Activated naive CD8-positive, alpha-beta T cell treated with anti-CD3 and anti-CD28 coated beads, Interleukin-2, amount 50 U/mL, for 24 hours (primary cell): ENCODE results near the gene CARD8.
A peak's percentile ranks its signal among the peaks of the same experiment; 100 is the strongest.

Experiments used
- ATAC-seq: fragments of 150-1000 bp; cut with Tn5 transposase; one replicate; pipeline ENCODE4 v1.10.0; 2021
- DNase-seq: peaks from one replicate; pipeline ENCODE4 v3.0.0; 2021
- H3K27ac Mint-ChIP-seq: one replicate; pipeline ENCODE4 v1.8.0; 2021; ENCODE audit warnings: mild to moderate bottlenecking, mixed read lengths
- H3K27me3 Mint-ChIP-seq: one replicate; pipeline ENCODE4 v1.8.0; 2021; ENCODE audit warnings: mixed read lengths
- H3K36me3 Mint-ChIP-seq: one replicate; pipeline ENCODE4 v1.8.0; 2021; ENCODE audit warnings: low read depth, mixed read lengths
- H3K4me1 Mint-ChIP-seq: one replicate; pipeline ENCODE4 v1.8.0; 2021; ENCODE audit warnings: mixed read lengths
- H3K4me3 Mint-ChIP-seq: one replicate; pipeline ENCODE4 v1.8.0; 2021; ENCODE audit warnings: mild to moderate bottlenecking, moderate library complexity, mixed read lengths
- H3K9me3 Mint-ChIP-seq: one replicate; pipeline ENCODE4 v1.8.0; 2021; ENCODE audit warnings: mixed read lengths

The CARD8 gene

GRCh38 chr19:48186015-48186414 is 69.7 kb downstream of the CARD8 start:
- Mint-ChIP-seq H3K4me3 (no peak overlapping the region), H3K27ac (no peak overlapping the region), H3K27me3 (no peaks in the 10 kb centered on the region), H3K36me3 (peaks cover 33% of the 10 kb centered on the region), H3K9me3 (peaks cover 7% of the 10 kb centered on the region), H3K4me1 (peaks cover 6% of the 10 kb centered on the region)
- no peak for ATAC-seq
- no peak for DNase-seq

DNA sequence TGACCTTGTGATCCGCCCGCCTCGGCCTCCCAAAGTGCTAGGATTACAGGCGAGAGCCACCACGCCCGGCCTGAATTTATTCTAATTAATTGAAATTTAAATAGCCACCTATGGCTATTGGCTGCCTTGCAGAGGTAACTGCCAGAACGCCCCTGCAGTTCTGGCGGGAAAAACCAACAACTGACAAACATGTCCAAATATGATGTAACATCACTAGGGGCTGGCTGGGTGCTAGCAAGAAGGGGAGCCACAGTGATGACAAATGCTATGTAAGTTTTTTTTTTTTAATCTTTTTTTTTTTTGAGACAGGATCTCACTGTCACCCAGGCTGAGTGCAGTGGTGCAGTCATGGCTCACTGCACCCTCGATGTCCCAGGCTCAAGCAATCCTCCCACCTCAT is 72.4 kb downstream of the CARD8 start:
- Mint-ChIP-seq H3K4me3 (no peak overlapping the region), H3K27me3 (no peaks in the 10 kb centered on the region), H3K9me3 (peaks cover 8% of the 10 kb centered on the region), H3K27ac (no peak overlapping the region), H3K4me1 (no peaks in the 10 kb centered on the region), H3K36me3 (peaks cover 26% of the 10 kb centered on the region)
- DNase-seq (no peak), ATAC-seq (no peak)

GRCh38 chr19:48182434-48182833 is 73.3 kb downstream of the CARD8 start:
- no peak overlapping the region for H3K4me3 Mint-ChIP-seq
- H3K4me1 Mint-ChIP-seq: no peaks in the 10 kb centered on the region

GRCh38 chr19:48181505-48181904 is 74.2 kb downstream of the CARD8 start:
- no peaks in the 10 kb centered on the region for H3K4me1 Mint-ChIP-seq
- no peak overlapping the region for H3K4me3 Mint-ChIP-seq

More at GRCh38 chr19:48182434-48182833, 73.3 kb downstream of the CARD8 start:
- peaks cover 22% of the 10 kb centered on the region for H3K36me3 Mint-ChIP-seq
- ATAC-seq (no peak), DNase-seq (no peak)
- H3K27ac Mint-ChIP-seq: no peak overlapping the region
- peaks cover 8% of the 10 kb centered on the region for H3K9me3 Mint-ChIP-seq
- H3K27me3 Mint-ChIP-seq: no peaks in the 10 kb centered on the region

GRCh38 chr19:48176226-48176625 is 79.5 kb downstream of the CARD8 start:
- no peak for DNase-seq
- ATAC-seq: no peak

More at GRCh38 chr19:48181505-48181904, 74.2 kb downstream of the CARD8 start:
- ATAC-seq (no peak), DNase-seq (no peak)
- Mint-ChIP-seq H3K9me3 (peaks cover 8% of the 10 kb centered on the region), H3K27ac (no peak overlapping the region), H3K27me3 (no peaks in the 10 kb centered on the region), H3K36me3 (peaks cover 26% of the 10 kb centered on the region)

GRCh38 chr19:48175578-48175977 is 80.1 kb downstream of the CARD8 start:
- no peak for ATAC-seq
- Mint-ChIP-seq H3K27me3 (no peaks in the 10 kb centered on the region), H3K27ac (no peak overlapping the region), H3K36me3 (peaks cover 37% of the 10 kb centered on the region), H3K4me1 (peaks cover 16% of the 10 kb centered on the region), H3K4me3 (no peak overlapping the region), H3K9me3 (no peaks in the 10 kb centered on the region)
- no peak for DNase-seq

More at GRCh38 chr19:48176226-48176625, 79.5 kb downstream of the CARD8 start:
- H3K4me1 Mint-ChIP-seq: peaks cover 11% of the 10 kb centered on the region
- no peaks in the 10 kb centered on the region for H3K27me3 Mint-ChIP-seq
- H3K4me3 Mint-ChIP-seq: no peak overlapping the region
- H3K9me3 Mint-ChIP-seq: peaks cover 2% of the 10 kb centered on the region
- H3K36me3 Mint-ChIP-seq: peaks cover 35% of the 10 kb centered on the region
- H3K27ac Mint-ChIP-seq: no peak overlapping the region

DNA sequence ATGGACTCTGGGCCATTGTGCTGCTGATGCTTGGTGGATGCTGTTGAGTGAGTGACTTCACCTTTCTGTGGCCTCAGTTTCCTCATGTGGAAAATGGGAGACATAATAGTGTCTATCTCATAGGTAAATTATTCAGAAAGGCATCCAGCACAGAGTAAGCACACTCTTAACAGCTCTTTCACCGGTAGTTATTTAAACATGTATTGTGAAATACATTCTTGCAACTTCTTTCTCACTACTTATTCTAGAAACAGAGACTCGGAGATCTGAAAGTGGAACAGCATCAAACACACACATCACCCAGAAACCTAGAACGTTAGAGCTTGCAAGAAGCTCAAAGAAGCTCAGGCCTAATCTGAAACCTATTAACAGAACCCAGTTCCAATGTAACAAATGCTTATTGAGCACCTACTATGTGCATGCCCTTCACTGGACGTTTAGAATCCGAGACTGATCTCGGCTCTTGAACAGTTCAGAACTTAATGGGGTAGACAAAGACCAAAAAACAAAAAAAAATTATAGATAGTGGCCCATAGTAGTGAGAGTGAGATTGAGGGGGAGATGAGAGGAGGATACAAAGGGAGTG is 81.2 kb downstream of the CARD8 start:
- Mint-ChIP-seq H3K4me1 (peaks cover 16% of the 10 kb centered on the region), H3K9me3 (no peaks in the 10 kb centered on the region), H3K4me3 (no peak overlapping the region)

DNA sequence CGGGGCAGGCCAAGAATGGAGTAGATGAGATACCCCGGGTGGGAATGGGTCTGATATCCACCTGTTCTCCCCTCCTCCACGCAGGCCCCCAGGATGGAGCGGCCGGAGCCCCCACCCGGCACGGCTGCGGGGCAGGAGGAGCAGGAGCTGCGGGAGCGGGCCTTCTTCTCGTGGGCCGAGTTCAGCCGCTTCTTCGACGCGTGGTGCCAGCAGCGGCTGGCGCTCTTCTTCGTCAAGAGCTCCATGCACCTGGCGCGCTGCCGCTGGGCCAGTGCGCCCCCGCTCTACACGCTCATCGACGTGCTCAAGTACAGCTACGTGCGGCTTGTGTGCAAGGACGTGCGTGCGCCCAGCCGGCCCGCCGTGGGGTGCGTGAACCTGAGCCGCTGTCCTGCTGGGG is 84.0 kb downstream of the CARD8 start:
- H3K4me1 Mint-ChIP-seq: peaks cover 24% of the 10 kb centered on the region

More for the DNA sequence above, 81.2 kb downstream of the CARD8 start:
- Mint-ChIP-seq H3K27me3 (no peaks in the 10 kb centered on the region), H3K36me3 (peaks cover 33% of the 10 kb centered on the region), H3K27ac (no peak overlapping the region)
- DNase-seq (no peak), ATAC-seq (no peak)

GRCh38 chr19:48170817-48171347 is 84.8 kb downstream of the CARD8 start:
- peak overlapping the region; percentile 88 for H3K4me3 Mint-ChIP-seq
- peaks cover 27% of the 10 kb centered on the region for H3K36me3 Mint-ChIP-seq
- ATAC-seq (peak; percentile 4), DNase-seq (no peak)
- peak overlapping the region; percentile 97 for H3K27ac Mint-ChIP-seq
- peaks cover 24% of the 10 kb centered on the region for H3K4me1 Mint-ChIP-seq
- no peaks in the 10 kb centered on the region for H3K27me3 Mint-ChIP-seq
- no peaks in the 10 kb centered on the region for H3K9me3 Mint-ChIP-seq

More for the DNA sequence above, 84.0 kb downstream of the CARD8 start:
- Mint-ChIP-seq H3K27me3 (no peaks in the 10 kb centered on the region), H3K9me3 (no peaks in the 10 kb centered on the region), H3K4me3 (peak overlapping the region; percentile 88), H3K27ac (no peak overlapping the region), H3K36me3 (peaks cover 27% of the 10 kb centered on the region)
- DNase-seq (no peak), ATAC-seq (no peak)

DNA sequence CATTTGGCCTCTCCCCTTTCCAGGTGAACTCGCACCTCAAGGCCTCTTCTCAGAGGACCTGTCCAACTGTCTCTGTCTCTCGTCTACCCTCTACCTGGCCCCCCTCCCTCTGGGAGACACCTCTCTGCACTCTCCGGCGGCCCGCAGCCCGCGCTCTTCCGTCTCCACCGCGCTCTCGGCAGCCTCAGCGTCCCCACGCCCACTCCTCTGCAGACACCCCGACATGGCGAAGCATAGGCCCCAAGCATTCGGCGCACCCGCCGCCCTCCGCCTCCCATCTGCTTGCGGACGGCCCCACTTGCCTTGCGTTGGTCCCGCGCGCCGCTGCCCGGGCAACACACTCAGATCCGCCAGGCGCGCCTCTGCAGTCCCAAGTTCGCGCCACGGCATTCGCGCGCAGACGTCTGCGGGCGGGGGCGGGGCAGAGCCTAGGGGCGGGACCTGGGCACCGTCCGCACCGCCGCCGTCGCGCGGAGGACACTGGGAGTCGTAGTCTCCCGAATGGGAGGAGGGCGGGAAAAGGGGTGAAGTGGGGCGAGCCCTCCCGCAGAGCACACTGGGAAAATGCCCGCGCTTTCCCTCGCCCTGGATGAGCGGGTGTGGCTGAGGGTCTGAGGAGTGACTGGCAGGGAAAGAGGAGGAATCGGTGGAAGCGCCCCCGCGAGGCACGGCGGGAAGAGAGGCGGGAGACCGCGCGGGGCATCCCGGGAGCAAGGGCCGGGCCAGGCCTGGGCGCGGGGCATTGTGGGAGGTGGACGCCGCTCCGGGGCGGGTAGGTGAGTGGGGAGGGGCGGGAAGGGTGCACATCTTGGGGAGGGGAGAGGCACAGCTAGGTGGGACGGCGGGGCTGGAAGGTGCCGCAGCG is 85.5 kb downstream of the CARD8 start, which contains the start of the genes LIG1 and ZSWIM9:
TSS of gene LIG1 (minus strand) at position 406 of the 865 bp plus-strand sequence. CDS start 4,778 bp downstream, outside the sequence.
TSS of gene ZSWIM9 (plus strand) at position 742 of the 865 bp plus-strand sequence. CDS start 1,123 bp downstream, outside the sequence.
- Mint-ChIP-seq H3K4me1 (peaks cover 26% of the 10 kb centered on the region), H3K9me3 (no peaks in the 10 kb centered on the region), H3K27ac (peak within 1 kb of the TSS; percentile 97), H3K36me3 (peaks cover 30% of the 10 kb centered on the region), H3K27me3 (no peaks in the 10 kb centered on the region), H3K4me3 (peak within 1 kb of the TSS; percentile 88)
- peak; percentile 91 for DNase-seq
- ATAC-seq: peak; percentile 91

DNA sequence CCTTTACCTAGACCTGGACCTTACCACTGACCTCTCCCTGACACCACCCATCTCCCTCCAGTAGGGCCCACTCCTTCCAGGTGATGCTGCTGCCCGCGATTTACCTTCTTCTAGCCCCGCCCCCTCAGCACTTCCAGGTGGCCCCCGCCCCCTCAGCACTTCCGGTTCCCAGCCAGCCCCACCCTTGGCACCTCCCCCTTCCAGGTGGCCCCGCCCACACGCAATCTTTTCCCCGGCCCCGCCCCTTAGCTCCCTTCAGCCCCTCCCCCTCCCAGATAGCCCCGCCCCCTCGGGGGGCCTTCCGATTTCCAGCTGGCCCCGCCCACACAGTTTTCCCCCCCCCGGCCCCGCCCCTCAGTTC is 86.2 kb downstream of the CARD8 start:
- ATAC-seq (peak; percentile 6), DNase-seq (peak; percentile 91)
- H3K27ac Mint-ChIP-seq: peak overlapping the region; percentile 97
- peaks cover 28% of the 10 kb centered on the region for H3K36me3 Mint-ChIP-seq
- H3K4me3 Mint-ChIP-seq: peak overlapping the region; percentile 88
- H3K4me1 Mint-ChIP-seq: peaks cover 26% of the 10 kb centered on the region
- H3K9me3 Mint-ChIP-seq: no peaks in the 10 kb centered on the region
- H3K27me3 Mint-ChIP-seq: no peaks in the 10 kb centered on the region

- ATAC-seq: no peak
- no peak for DNase-seq
- Mint-ChIP-seq H3K27me3 (no peaks in the 10 kb centered on the region), H3K4me1 (peaks cover 26% of the 10 kb centered on the region), H3K36me3 (peaks cover 30% of the 10 kb centered on the region), H3K4me3 (no peak overlapping the region), H3K27ac (peak overlapping the region; percentile 43), H3K9me3 (no peaks in the 10 kb centered on the region)
Observed at GRCh38 chr19:48168689-48169088, 87.0 kb downstream of the CARD8 start.

GRCh38 chr19:48158210-48158790 is 97.4 kb downstream of the CARD8 start:
- Mint-ChIP-seq H3K9me3 (no peaks in the 10 kb centered on the region), H3K4me1 (no peaks in the 10 kb centered on the region), H3K4me3 (no peak overlapping the region), H3K27ac (no peak overlapping the region), H3K27me3 (no peaks in the 10 kb centered on the region), H3K36me3 (peaks cover 38% of the 10 kb centered on the region)
- ATAC-seq (no peak), DNase-seq (no peak)
